Natural killer cell treated with Interleukin-12 subunit alpha and Interleukin-12 subunit beta and Interleukin-15 and Interleukin-18, amount 100 ng/mL, for 72 hours (primary cell): ENCODE data around the gene VPS52. TPM values are rescaled to one million over a fixed set of nuclear protein-coding genes. Genes with fewer than 3 reads are reported as not detected.
A peak's percentile ranks its signal among the peaks of the same experiment; 100 is the strongest.
"Not testable (repeated sequence)": the region's sequence is repeated elsewhere in the genome, so short reads cannot be mapped to it uniquely, and the experiment has no call there.

Experiments used
- ATAC-seq, 2 donors: fragments of 150-1000 bp; cut with Tn5 transposase in 1 of 2; sonication (Bioruptor Pico), chemical (Tn5 transposase) in 1 of 2; 2 replicates each; pipeline ENCODE4 v1.10.0; 2021
- DNase-seq: peaks from one replicate; pipeline ENCODE4 v3.0.0; 2022; ENCODE audit warnings: low spot score
- H3K27ac Mint-ChIP-seq, 2 donors: 1 replicate in 1 of 2; 2 replicates in 1 of 2; pipeline ENCODE4 v1.8.0; 2022; ENCODE audit warnings: mixed read lengths in 2 of 2, mild to moderate bottlenecking in 1 of 2, moderate library complexity in 1 of 2
- H3K27me3 Mint-ChIP-seq, 2 donors: 1 replicate in 1 of 2; 2 replicates in 1 of 2; pipeline ENCODE4 v1.8.0; 2022; ENCODE audit warnings: mixed read lengths in 2 of 2
- H3K36me3 Mint-ChIP-seq: one replicate; pipeline ENCODE4 v1.8.0; 2022; ENCODE audit warnings: mixed read lengths
- H3K4me1 Mint-ChIP-seq, 2 donors: 1 replicate in 1 of 2; 2 replicates in 1 of 2; pipeline ENCODE4 v1.8.0; 2022; ENCODE audit warnings: low read depth in 2 of 2, mixed read lengths in 2 of 2, mild to moderate bottlenecking in 1 of 2
- H3K4me3 Mint-ChIP-seq: one replicate; pipeline ENCODE4 v1.8.0; 2022; ENCODE audit warnings: mixed read lengths
- H3K9me3 Mint-ChIP-seq: 2 replicates; pipeline ENCODE4 v1.8.0; 2022; ENCODE audit warnings: mixed read lengths
- total RNA-seq, 2 donors: library from RNA; stranded (reverse); gene quantifications; one replicate each; pipeline ENCODE4 v1.2.3, GENCODE V29; 2022

The VPS52 gene
- total RNA-seq, 2 donors from 2014 or later: 48.6 to 76.5 TPM

GRCh38 chr6:33279257-33279695 lies 7.6 kb upstream of the VPS52 start:
- Mint-ChIP-seq H3K9me3 (no peaks in the 10 kb centered on the region), H3K27ac (peak overlapping the region in 1 of 2 donors; percentile 28), H3K4me3 (no peak overlapping the region), H3K4me1 (peaks cover 31 to 33% of the 10 kb centered on the region in 2 donors), H3K36me3 (peaks cover 18% of the 10 kb centered on the region), H3K27me3 (no peaks in the 10 kb centered on the region)
- ATAC-seq (no peak), DNase-seq (no peak)

GRCh38 chr6:33278810-33279209 lies 7.1 kb upstream of the VPS52 start:
- Mint-ChIP-seq H3K4me3 (peak overlapping the region; percentile 84), H3K27ac (peak overlapping the region; percentile 87 to 97), H3K9me3 (no peaks in the 10 kb centered on the region), H3K36me3 (peaks cover 20% of the 10 kb centered on the region), H3K4me1 (peaks cover 32 to 35% of the 10 kb centered on the region in 2 donors), H3K27me3 (no peaks in the 10 kb centered on the region)
- DNase-seq (no peak), ATAC-seq (no peak)

- Mint-ChIP-seq H3K36me3 (peaks cover 23% of the 10 kb centered on the region), H3K4me3 (peak overlapping the region; percentile 84), H3K27ac (peak overlapping the region; percentile 87 to 97), H3K27me3 (no peaks in the 10 kb centered on the region), H3K4me1 (peaks cover 35 to 36% of the 10 kb centered on the region in 2 donors), H3K9me3 (no peaks in the 10 kb centered on the region)
- no peak for DNase-seq
- no peak for ATAC-seq
Measured at GRCh38 chr6:33278392-33278741, 6.7 kb upstream of the VPS52 start.

GRCh38 chr6:33277663-33278391 lies 6.2 kb upstream of the VPS52 start:
- Mint-ChIP-seq H3K27ac (peak overlapping the region; percentile 87 to 97), H3K4me3 (peak overlapping the region; percentile 84), H3K27me3 (no peaks in the 10 kb centered on the region), H3K36me3 (peaks cover 28% of the 10 kb centered on the region), H3K9me3 (no peaks in the 10 kb centered on the region), H3K4me1 (peaks cover 40 to 42% of the 10 kb centered on the region in 2 donors)
- DNase-seq (no peak), ATAC-seq (peak in 1 of 2 donors; percentile 11)

- peak within 1 kb of the TSS; percentile 87 to 97 for H3K27ac Mint-ChIP-seq
- ATAC-seq (peak; percentile 82 to 87), DNase-seq (peak; percentile 88)
- peaks cover 35% of the 10 kb centered on the region for H3K36me3 Mint-ChIP-seq
- H3K27me3 Mint-ChIP-seq: no peaks in the 10 kb centered on the region
- peak within 1 kb of the TSS; percentile 95 for H3K4me3 Mint-ChIP-seq
- H3K9me3 Mint-ChIP-seq: no peaks in the 10 kb centered on the region
- H3K4me1 Mint-ChIP-seq: peaks cover 48% of the 10 kb centered on the region in 2 donors
Measured at GRCh38 chr6:33276864-33277662, 5.4 kb upstream of the VPS52 start, which contains the start of gene B3GALT4. B3GALT4 (plus strand) TSS chr6:33277123; CDS start chr6:33277420, 297 bp downstream.

GRCh38 chr6:33276581-33276863 lies 4.8 kb upstream of the VPS52 start:
- Mint-ChIP-seq H3K9me3 (no peaks in the 10 kb centered on the region), H3K4me1 (peaks cover 53% of the 10 kb centered on the region in 2 donors), H3K36me3 (peaks cover 35% of the 10 kb centered on the region), H3K4me3 (peak overlapping the region; percentile 95), H3K27ac (peak overlapping the region; percentile 87 to 97), H3K27me3 (no peaks in the 10 kb centered on the region)
- no peak for ATAC-seq
- DNase-seq: no peak

GRCh38 chr6:33275795-33276580 lies 4.3 kb upstream of the VPS52 start:
- not testable (repeated sequence) for H3K9me3 Mint-ChIP-seq
- peaks cover 51 to 59% of the 10 kb centered on the region in 2 donors for H3K4me1 Mint-ChIP-seq
- peaks cover 35% of the 10 kb centered on the region for H3K36me3 Mint-ChIP-seq

GRCh38 chr6:33273924-33274902 lies 2.5 kb upstream of the VPS52 start:
- Mint-ChIP-seq H3K4me1 (peaks cover 57 to 72% of the 10 kb centered on the region in 2 donors), H3K4me3 (peak overlapping the region; percentile 95), H3K27me3 (no peaks in the 10 kb centered on the region), H3K9me3 (no peaks in the 10 kb centered on the region), H3K27ac (peak overlapping the region; percentile 97 to 99), H3K36me3 (peaks cover 35% of the 10 kb centered on the region)
- ATAC-seq (no peak), DNase-seq (no peak)

More at GRCh38 chr6:33275795-33276580, 4.3 kb upstream of the VPS52 start:
- DNase-seq, ATAC-seq, H3K27me3 Mint-ChIP-seq: not testable (repeated sequence)
- peak overlapping the region; percentile 95 for H3K4me3 Mint-ChIP-seq
- peak overlapping the region; percentile 97 to 99 for H3K27ac Mint-ChIP-seq

GRCh38 chr6:33273129-33273923 lies 1.6 kb upstream of the VPS52 start:
- peak overlapping the region; percentile 97 to 99 for H3K27ac Mint-ChIP-seq
- DNase-seq: no peak
- peaks cover 52 to 72% of the 10 kb centered on the region in 2 donors for H3K4me1 Mint-ChIP-seq

GRCh38 chr6:33272275-33273128 lies 826 bp upstream of the VPS52 start:
- H3K27ac Mint-ChIP-seq: peak overlapping the region; percentile 97 to 99

More at GRCh38 chr6:33273129-33273923, 1.6 kb upstream of the VPS52 start:
- Mint-ChIP-seq H3K4me3 (peak overlapping the region; percentile 95), H3K36me3 (peaks cover 40% of the 10 kb centered on the region), H3K9me3 (no peaks in the 10 kb centered on the region), H3K27me3 (no peaks in the 10 kb centered on the region)
- no peak for ATAC-seq

GRCh38 chr6:33271117-33271467 lies 584 bp downstream of the VPS52 start:
- Mint-ChIP-seq H3K36me3 (peaks cover 42% of the 10 kb centered on the region), H3K9me3 (no peaks in the 10 kb centered on the region), H3K4me3 (peak overlapping the region; percentile 95), H3K4me1 (peaks cover 45 to 63% of the 10 kb centered on the region in 2 donors), H3K27me3 (no peaks in the 10 kb centered on the region), H3K27ac (peak overlapping the region; percentile 97 to 99)
- DNase-seq (no peak), ATAC-seq (peak in 1 of 2 donors; percentile 2)

More at GRCh38 chr6:33272275-33273128, 826 bp upstream of the VPS52 start:
- Mint-ChIP-seq H3K27me3 (no peaks in the 10 kb centered on the region), H3K4me1 (peaks cover 47 to 71% of the 10 kb centered on the region in 2 donors), H3K4me3 (peak overlapping the region; percentile 95), H3K36me3 (peaks cover 46% of the 10 kb centered on the region), H3K9me3 (no peaks in the 10 kb centered on the region)
- DNase-seq: no peak
- ATAC-seq: peak; percentile 10 to 17
